IMR-90 (cell line): Measurements from ENCODE around the gene KLHL25.
"Not testable (repeated sequence)": the region's sequence is repeated elsewhere in the genome, so short reads cannot be mapped to it uniquely, and the experiment has no call there.

Source experiments
- BHLHE40 ChIP-seq: fragments of 150-350 bp; IDR thresholded peaks from 2 replicates; pipeline ENCODE4 v1.6.1; 2016; ENCODE audit warnings: mild to moderate bottlenecking, low read depth, low read length
- CEBPB ChIP-seq: IDR thresholded peaks from 2 replicates; pipeline ENCODE4 v1.6.1; 2012; ENCODE audit warnings: low read depth, low read length, improper control_type of control experiment
- MAFK ChIP-seq: IDR thresholded peaks from 2 replicates; pipeline ENCODE4 v1.6.1; 2012; ENCODE audit warnings: low read depth, low read length, improper control_type of control experiment
- POLR2A ChIP-seq: IDR thresholded peaks from 2 replicates; pipeline ENCODE4 v1.6.1; 2012; ENCODE audit warnings: mild to moderate bottlenecking, low read depth, low read length
- RAD21 ChIP-seq: IDR thresholded peaks from 2 replicates; pipeline ENCODE4 v1.6.1; 2012; ENCODE audit warnings: low read length, improper control_type of control experiment
- RCOR1 ChIP-seq: IDR thresholded peaks from 2 replicates; pipeline ENCODE4 v1.6.1; 2012; ENCODE audit warnings: mild to moderate bottlenecking, low read length, improper control_type of control experiment; ENCODE audit not compliant: insufficient replicate concordance
- SMC3 ChIP-seq: fragments of 150-350 bp; IDR thresholded peaks from 2 replicates; pipeline ENCODE4 v1.6.1; 2016; ENCODE audit warnings: low read depth, mild to moderate bottlenecking, antibody characterized with exemption, low read length, moderate library complexity
- TF ChIP-seq, protein P1 (sequence below): conservative IDR thresholded peaks from 2 replicates; pipeline ENCODE4 v1.5.1; 2012; ENCODE audit warnings: mild to moderate bottlenecking, low read depth, low read length, improper control_type of control experiment
- TF ChIP-seq, protein P2 (sequence below): fragments of 150-350 bp; IDR thresholded peaks from 2 replicates; pipeline ENCODE4 v1.6.1; 2017; ENCODE audit warnings: mild to moderate bottlenecking, antibody characterized with exemption, low read length, low read depth

DNA sequence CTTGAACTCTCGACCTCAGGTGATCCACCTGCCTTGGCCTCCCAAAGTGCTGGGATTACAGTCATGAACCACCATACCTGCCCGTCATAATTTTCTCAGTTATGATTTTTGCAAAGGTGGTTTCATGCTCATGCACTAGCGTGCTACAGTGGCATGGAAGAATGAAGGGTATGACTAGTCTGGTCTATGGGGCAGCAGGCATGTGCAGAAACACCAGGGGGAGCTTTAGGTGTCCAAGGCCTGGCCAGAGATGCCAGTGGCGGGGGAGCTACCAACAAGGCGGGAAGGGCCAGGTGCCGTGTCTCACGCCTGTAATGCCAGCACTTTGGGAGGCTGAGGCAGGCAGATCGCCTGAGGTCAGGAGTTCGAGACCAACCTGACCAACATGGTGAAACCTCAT is 7.9 kb upstream of the KLHL25 start:
- TF ChIP-seq, protein P1, sequence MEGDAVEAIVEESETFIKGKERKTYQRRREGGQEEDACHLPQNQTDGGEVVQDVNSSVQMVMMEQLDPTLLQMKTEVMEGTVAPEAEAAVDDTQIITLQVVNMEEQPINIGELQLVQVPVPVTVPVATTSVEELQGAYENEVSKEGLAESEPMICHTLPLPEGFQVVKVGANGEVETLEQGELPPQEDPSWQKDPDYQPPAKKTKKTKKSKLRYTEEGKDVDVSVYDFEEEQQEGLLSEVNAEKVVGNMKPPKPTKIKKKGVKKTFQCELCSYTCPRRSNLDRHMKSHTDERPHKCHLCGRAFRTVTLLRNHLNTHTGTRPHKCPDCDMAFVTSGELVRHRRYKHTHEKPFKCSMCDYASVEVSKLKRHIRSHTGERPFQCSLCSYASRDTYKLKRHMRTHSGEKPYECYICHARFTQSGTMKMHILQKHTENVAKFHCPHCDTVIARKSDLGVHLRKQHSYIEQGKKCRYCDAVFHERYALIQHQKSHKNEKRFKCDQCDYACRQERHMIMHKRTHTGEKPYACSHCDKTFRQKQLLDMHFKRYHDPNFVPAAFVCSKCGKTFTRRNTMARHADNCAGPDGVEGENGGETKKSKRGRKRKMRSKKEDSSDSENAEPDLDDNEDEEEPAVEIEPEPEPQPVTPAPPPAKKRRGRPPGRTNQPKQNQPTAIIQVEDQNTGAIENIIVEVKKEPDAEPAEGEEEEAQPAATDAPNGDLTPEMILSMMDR = 0 out of 2 replicates have a peak, but pooled peaks have one; percentile 2
- not testable (repeated sequence) for TF ChIP-seq RCOR1, POLR2A, BHLHE40, CEBPB, RAD21, MAFK, SMC3
- TF ChIP-seq, protein P2, sequence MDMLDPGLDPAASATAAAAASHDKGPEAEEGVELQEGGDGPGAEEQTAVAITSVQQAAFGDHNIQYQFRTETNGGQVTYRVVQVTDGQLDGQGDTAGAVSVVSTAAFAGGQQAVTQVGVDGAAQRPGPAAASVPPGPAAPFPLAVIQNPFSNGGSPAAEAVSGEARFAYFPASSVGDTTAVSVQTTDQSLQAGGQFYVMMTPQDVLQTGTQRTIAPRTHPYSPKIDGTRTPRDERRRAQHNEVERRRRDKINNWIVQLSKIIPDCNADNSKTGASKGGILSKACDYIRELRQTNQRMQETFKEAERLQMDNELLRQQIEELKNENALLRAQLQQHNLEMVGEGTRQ = not testable (repeated sequence)
